ENCODE data around the gene KRT8.

DNA sequence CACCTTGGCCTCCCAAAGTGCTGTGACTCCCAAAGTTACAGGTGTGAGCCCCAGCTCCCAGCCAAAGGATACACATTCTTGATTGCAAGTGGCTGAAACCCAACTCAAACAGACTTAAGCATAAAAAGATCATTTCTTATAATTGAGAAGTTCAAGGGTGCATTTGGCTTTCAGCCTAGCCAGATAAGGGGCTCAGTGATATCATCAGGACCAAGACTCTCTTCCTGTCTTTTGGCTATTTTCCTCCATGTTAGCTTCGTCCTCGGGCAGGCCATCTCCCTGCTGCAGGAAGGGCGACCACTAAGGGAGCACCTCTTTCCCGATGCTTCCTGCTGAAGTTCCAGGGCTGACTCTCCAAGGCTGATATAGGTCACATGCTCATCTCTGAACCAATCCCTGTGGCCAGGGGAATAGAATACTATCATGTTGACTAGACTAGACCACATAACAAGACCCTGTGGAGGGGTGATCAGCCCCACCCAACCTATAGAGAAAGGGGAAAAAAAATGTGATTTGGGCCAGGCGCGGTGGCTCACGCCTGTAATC lies 9.8 kb upstream of the KRT8 start:
- TF ChIP-seq CTCF (IDR thresholded peaks at IDR 0.05) (no peak), EZH2 (IDR thresholded peaks at IDR 0.05; ENCODE audit: borderline replicate concordance, insufficient read depth, low read depth, low read length, poor library complexity, severe bottlenecking) (no peak)
